ENCODE data around the gene MAP4. TPM values are rescaled to one million over a fixed set of nuclear protein-coding genes. Genes with fewer than 3 reads are reported as not detected.

Gene MAP4
- total and polyA plus RNA-seq, 11 donors, result 206 to 1,422 (median 771) TPM

GRCh38 chr3:47885168-47885567, 131.0 kb downstream of the MAP4 start:
- no peak for DNase-seq
- H3K9me3 ChIP-seq, result peaks cover 0 to 5% (median 0%) of the 10 kb centered on the region in 12 donors
- no peaks in the 10 kb centered on the region for H3K27me3 ChIP-seq
- no peak for TF ChIP-seq POLR2A (IDR thresholded peaks at IDR 0.05)
- TF ChIP-seq, protein P1, sequence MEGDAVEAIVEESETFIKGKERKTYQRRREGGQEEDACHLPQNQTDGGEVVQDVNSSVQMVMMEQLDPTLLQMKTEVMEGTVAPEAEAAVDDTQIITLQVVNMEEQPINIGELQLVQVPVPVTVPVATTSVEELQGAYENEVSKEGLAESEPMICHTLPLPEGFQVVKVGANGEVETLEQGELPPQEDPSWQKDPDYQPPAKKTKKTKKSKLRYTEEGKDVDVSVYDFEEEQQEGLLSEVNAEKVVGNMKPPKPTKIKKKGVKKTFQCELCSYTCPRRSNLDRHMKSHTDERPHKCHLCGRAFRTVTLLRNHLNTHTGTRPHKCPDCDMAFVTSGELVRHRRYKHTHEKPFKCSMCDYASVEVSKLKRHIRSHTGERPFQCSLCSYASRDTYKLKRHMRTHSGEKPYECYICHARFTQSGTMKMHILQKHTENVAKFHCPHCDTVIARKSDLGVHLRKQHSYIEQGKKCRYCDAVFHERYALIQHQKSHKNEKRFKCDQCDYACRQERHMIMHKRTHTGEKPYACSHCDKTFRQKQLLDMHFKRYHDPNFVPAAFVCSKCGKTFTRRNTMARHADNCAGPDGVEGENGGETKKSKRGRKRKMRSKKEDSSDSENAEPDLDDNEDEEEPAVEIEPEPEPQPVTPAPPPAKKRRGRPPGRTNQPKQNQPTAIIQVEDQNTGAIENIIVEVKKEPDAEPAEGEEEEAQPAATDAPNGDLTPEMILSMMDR (IDR thresholded peaks at IDR 0.05), result no peak
- ATAC-seq, result no peak
- intact Hi-C loops (cut with DNase I), result no loop called here
- no peak overlapping the region for H3K4me3 ChIP-seq
- 93 to 100% (median 98%) methylated on average over 1 of the region's 1 CpG for WGBS, 4 donors
- H3K27ac ChIP-seq, result no peak overlapping the region
- H3K4me1 ChIP-seq, result peaks cover under 1 to 35% (median 17%) of the 10 kb centered on the region in 12 donors
- H3K36me3 ChIP-seq, result peaks cover 0 to 68% (median 39%) of the 10 kb centered on the region in 9 donors

GRCh38 chr3:47884603-47885002, 131.6 kb downstream of the MAP4 start:
- intact Hi-C loops (cut with DNase I), result no loop called here
- Histone ChIP-seq H3K27me3 (no peaks in the 10 kb centered on the region), H3K4me3 (no peak overlapping the region), H3K27ac (no peak overlapping the region), H3K4me1 (peaks cover 0 to 32% (median 11%) of the 10 kb centered on the region in 12 donors), H3K9me3 (peaks cover 0 to 5% (median 0%) of the 10 kb centered on the region in 12 donors), H3K36me3 (peaks cover 0 to 68% (median 39%) of the 10 kb centered on the region in 9 donors)
- WGBS, 4 donors, result 76 to 86% (median 82%) methylated on average over 3 of the region's 3 CpGs
- TF ChIP-seq POLR2A (IDR thresholded peaks at IDR 0.05), result no peak
- TF ChIP-seq, protein P1 (IDR thresholded peaks at IDR 0.05), result no peak
- ATAC-seq, result peak in 2 of 4 donors; percentile 15 to 22
- no peak for DNase-seq

DNA sequence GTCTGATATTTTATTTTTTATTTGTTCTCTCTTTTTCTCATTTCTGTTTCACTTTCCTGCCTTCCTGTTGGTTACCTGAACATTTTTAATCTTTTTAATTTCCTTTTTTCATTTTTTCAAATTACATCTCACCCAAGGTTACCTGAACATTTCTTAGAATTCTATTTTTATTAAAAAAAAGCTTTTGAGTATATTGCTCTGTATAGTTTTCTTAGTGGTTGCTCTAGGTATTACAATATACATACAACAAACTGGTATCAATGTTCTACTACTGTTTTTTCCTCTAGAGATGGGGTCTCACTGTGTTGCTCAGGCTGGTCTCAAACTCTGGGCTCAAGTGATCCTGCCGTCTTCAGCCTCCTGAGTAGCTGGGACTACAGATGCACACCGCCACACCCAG, 133.9 kb downstream of the MAP4 start:
- 95 to 100% (median 97%) methylated on average over 2 of the region's 2 CpGs for WGBS, 4 donors
- Histone ChIP-seq H3K27me3 (no peaks in the 10 kb centered on the region), H3K4me1 (peaks cover 0 to 39% (median 16%) of the 10 kb centered on the region in 12 donors), H3K36me3 (peaks cover 0 to 56% (median 27%) of the 10 kb centered on the region in 9 donors), H3K4me3 (no peak overlapping the region), H3K27ac (no peak overlapping the region), H3K9me3 (peaks cover 0 to 5% (median 0%) of the 10 kb centered on the region in 12 donors)
- TF ChIP-seq POLR2A (IDR thresholded peaks at IDR 0.05), result no peak
- TF ChIP-seq, protein P1 (IDR thresholded peaks at IDR 0.05), result peak in 3 of 12 donors; percentile 37 to 56 (median 49)
- intact Hi-C loops (cut with DNase I), result no loop called here
- DNase-seq, result no peak
- no peak for ATAC-seq

DNA sequence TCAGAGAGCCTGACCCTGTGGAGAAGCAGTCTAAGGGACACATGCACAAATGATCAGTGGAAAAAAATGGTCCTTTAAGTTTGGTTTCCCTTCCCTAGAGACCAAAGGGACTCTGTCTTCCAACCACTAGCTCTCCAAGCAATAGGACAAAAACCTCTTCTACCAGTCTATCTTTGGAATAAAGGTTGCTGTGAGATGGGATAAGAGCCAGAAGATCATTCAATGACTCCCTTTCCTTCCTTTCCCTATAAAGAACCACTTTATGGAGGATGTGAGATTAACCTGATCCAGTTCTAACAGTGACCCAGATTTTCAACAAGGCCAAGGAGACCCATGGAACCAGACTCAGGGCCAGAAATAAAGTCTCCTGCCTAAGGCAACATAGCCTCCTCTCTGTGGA, 138.5 kb downstream of the MAP4 start:
- TF ChIP-seq POLR2A (IDR thresholded peaks at IDR 0.05), result no peak
- TF ChIP-seq, protein P1 (IDR thresholded peaks at IDR 0.05), result no peak
- H3K27ac ChIP-seq, result peak overlapping the region in 8 of 12 donors; percentile 0 to 49 (median 24)
- H3K4me3 ChIP-seq, result no peak overlapping the region
- intact Hi-C loops (cut with DNase I), result loop anchor here in 1 of 10 donors (5.0 kb wide), 1 partner anchor 275 kb away; no protein-coding TSS in a partner anchor
- peaks cover 0 to 73% (median 50%) of the 10 kb centered on the region in 9 donors for H3K36me3 ChIP-seq
- no peak for DNase-seq
- no peaks in the 10 kb centered on the region for H3K27me3 ChIP-seq
- peak; percentile 23 to 56 (median 39) for ATAC-seq
- peaks cover 0 to 53% (median 31%) of the 10 kb centered on the region in 12 donors for H3K4me1 ChIP-seq
- no peaks in the 10 kb centered on the region for H3K9me3 ChIP-seq

Measured in heart left ventricle (tissue), 16 donors.